NOMO-1 treated with DMSO at 0.1 percent for 48 hours (cell line): ENCODE data around the gene OGDH.

ENCODE experiments used
- DNase-seq: peaks from one replicate; lab custom pipeline; 2025; ENCODE audit not compliant: unreplicated experiment; lab: John Stamatoyannopoulos, UW

OGDH gene

GRCh38 chr7:44618045-44618444 lies 11.6 kb downstream of the OGDH start:
- no peak for DNase-seq

- DNase-seq = no peak
These were observed 12.3 kb downstream of the OGDH start for GRCh38 chr7:44618753-44619152.

GRCh38 chr7:44621034-44621749 lies 14.8 kb downstream of the OGDH start:
- no peak for DNase-seq

GRCh38 chr7:44621750-44622103 lies 15.3 kb downstream of the OGDH start:
- no peak for DNase-seq

- no peak for DNase-seq
These were observed 16.1 kb downstream of the OGDH start for GRCh38 chr7:44622342-44623151.

- DNase-seq = no peak
These were observed 17.9 kb downstream of the OGDH start for GRCh38 chr7:44624318-44624717.

- no peak for DNase-seq
These were observed 19.4 kb downstream of the OGDH start for GRCh38 chr7:44625526-44626471.

- no peak for DNase-seq
These were observed 20.2 kb downstream of the OGDH start for GRCh38 chr7:44626620-44627019.

- DNase-seq = peak; percentile 86
These were observed 23.5 kb downstream of the OGDH start for GRCh38 chr7:44629829-44630522.

- DNase-seq = no peak
These were observed 24.5 kb downstream of the OGDH start for GRCh38 chr7:44630792-44631457.

- peak; percentile 63 for DNase-seq
These were observed 25.2 kb downstream of the OGDH start for GRCh38 chr7:44631458-44632115.

- no peak for DNase-seq
These were observed 25.8 kb downstream of the OGDH start for GRCh38 chr7:44632196-44632595.

- DNase-seq = no peak
These were observed 27.1 kb downstream of the OGDH start for GRCh38 chr7:44633254-44634186.

GRCh38 chr7:44634187-44634838 lies 27.9 kb downstream of the OGDH start:
- DNase-seq = no peak

- DNase-seq = peak; percentile 44
These were observed 28.6 kb downstream of the OGDH start for GRCh38 chr7:44634839-44635591.

GRCh38 chr7:44636041-44636584 lies 29.7 kb downstream of the OGDH start:
- no peak for DNase-seq

- no peak for DNase-seq
These were observed 30.5 kb downstream of the OGDH start for GRCh38 chr7:44636926-44637325.
